ENCODE data around the gene RBSN. TPM values are rescaled to one million over a fixed set of nuclear protein-coding genes. Genes with fewer than 3 reads are reported as not detected.

The RBSN gene
- total RNA-seq, 1 donor from 2014 or later: 29.7 TPM

- intact Hi-C loops (cut with DNase I): no loop called here
- no peak for TF ChIP-seq CTCF (IDR thresholded peaks at IDR 0.05)
- Histone ChIP-seq H3K36me3 (peaks cover 100% of the 10 kb centered on the region), H3K9me3 (no peaks in the 10 kb centered on the region), H3K4me3 (no peak overlapping the region), H3K27ac (no peak overlapping the region), H3K27me3 (ENCODE audit: low read depth) (no peaks in the 10 kb centered on the region), H3K4me1 (no peaks in the 10 kb centered on the region)
- DNase-seq (no peak), ATAC-seq (no peak)
Measured at GRCh38 chr3:15033103-15033502, 65.8 kb downstream of the RBSN start.

DNA sequence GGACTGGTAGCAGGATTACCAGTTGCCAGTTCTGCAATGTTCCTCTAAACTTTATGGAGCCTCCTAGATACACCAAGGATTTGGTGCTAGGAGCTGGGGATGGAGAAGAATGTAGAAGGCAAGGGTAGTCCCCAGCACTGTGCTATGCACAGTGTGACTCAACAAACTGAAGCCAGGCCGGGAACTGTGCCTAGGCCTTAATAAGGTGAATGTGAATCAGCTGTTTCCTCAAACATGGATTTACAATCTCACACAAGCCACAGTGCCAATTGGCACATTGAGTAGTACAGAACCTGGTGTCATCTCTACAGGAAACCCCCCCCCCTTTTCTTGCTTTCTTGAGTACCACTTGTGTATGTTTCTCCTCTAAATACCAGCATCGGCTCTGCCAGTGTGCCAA is 66.3 kb downstream of the RBSN start:
- intact Hi-C loops (cut with DNase I): no loop called here
- Histone ChIP-seq H3K27me3 (ENCODE audit: low read depth) (no peaks in the 10 kb centered on the region), H3K27ac (no peak overlapping the region), H3K4me1 (no peaks in the 10 kb centered on the region), H3K9me3 (no peaks in the 10 kb centered on the region), H3K4me3 (no peak overlapping the region), H3K36me3 (peaks cover 100% of the 10 kb centered on the region)
- no peak for ATAC-seq
- DNase-seq: no peak
- no peak for TF ChIP-seq CTCF (IDR thresholded peaks at IDR 0.05)

DNA sequence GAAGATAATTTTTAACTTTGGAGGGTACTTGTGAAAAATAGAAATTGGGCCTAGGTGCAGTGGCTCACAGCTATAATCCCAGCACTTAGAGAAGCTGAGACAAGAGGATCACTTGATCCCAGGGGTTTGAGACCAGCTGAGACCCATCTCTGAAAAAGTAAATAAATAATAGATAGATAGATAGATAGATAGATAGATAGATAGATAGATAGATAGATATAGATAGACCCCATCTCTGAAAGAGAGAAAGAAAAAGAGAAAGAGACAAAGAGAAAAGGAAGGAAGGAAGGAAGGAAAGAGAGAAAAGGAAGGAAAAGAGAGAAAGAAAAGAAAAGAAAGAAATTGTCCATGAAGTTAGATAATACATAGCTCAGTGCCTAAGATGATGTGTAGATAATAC is 69.3 kb downstream of the RBSN start:
- H3K27ac ChIP-seq: no peak overlapping the region
- no peak for ATAC-seq
- DNase-seq: no peak

GRCh38 chr3:15023719-15024118 is 75.2 kb downstream of the RBSN start:
- peaks cover 100% of the 10 kb centered on the region for H3K36me3 ChIP-seq
- no peaks in the 10 kb centered on the region for H3K4me1 ChIP-seq
- no peak overlapping the region for H3K27ac ChIP-seq
- H3K4me3 ChIP-seq: no peak overlapping the region
- no peak for DNase-seq
- H3K9me3 ChIP-seq: no peaks in the 10 kb centered on the region
- H3K27me3 ChIP-seq (ENCODE audit: low read depth): no peaks in the 10 kb centered on the region
- intact Hi-C loops (cut with DNase I): no loop called here
- TF ChIP-seq CTCF (IDR thresholded peaks at IDR 0.05): no peak
- ATAC-seq: no peak

More for the DNA sequence above, 69.3 kb downstream of the RBSN start:
- TF ChIP-seq CTCF (IDR thresholded peaks at IDR 0.05): no peak
- Histone ChIP-seq H3K4me3 (no peak overlapping the region), H3K36me3 (peaks cover 100% of the 10 kb centered on the region), H3K9me3 (no peaks in the 10 kb centered on the region), H3K27me3 (ENCODE audit: low read depth) (no peaks in the 10 kb centered on the region), H3K4me1 (no peaks in the 10 kb centered on the region)
- intact Hi-C loops (cut with DNase I): no loop called here

DNA sequence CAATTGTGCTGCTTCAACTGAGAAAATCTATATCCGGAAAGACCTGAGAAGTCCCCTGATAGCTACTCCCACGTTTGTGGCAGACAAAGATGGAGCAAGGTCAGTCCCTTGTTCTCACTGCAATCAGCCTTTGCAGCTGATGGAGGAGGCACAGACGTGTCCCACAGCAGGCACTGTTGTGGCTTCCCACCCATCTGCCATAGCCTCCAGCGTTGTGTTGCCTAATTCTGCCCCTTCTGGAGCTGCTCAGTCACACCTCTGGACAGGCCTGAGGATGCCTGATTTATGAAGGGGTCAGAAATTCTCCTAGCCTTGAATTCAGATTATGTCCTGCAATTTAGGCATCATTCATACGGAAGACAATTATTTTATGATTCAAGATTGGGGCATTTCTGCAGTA is 75.7 kb downstream of the RBSN start:
- DNase-seq (no peak), ATAC-seq (no peak)
- no peaks in the 10 kb centered on the region for H3K27me3 ChIP-seq (ENCODE audit: low read depth)
- H3K27ac ChIP-seq: no peak overlapping the region
- H3K9me3 ChIP-seq: no peaks in the 10 kb centered on the region
- H3K4me3 ChIP-seq: no peak overlapping the region
- H3K4me1 ChIP-seq: no peaks in the 10 kb centered on the region
- TF ChIP-seq CTCF (IDR thresholded peaks at IDR 0.05): no peak
- H3K36me3 ChIP-seq: peaks cover 100% of the 10 kb centered on the region
- intact Hi-C loops (cut with DNase I): no loop called here

Other genes starting within 250 kb of the RBSN start
- gene NR2C2, start 151.6 kb downstream of the RBSN start, total RNA-seq: 56.7 TPM
- 73.5 TPM for gene MRPS25, start 33.8 kb downstream of the RBSN start, total RNA-seq
- gene CAPN7, start 107.1 kb upstream of the RBSN start, total RNA-seq: 49.4 TPM
- 106 TPM for gene SH3BP5, start 233.4 kb upstream of the RBSN start, total RNA-seq